GM18858 (cell line): ENCODE measurements around the gene FAM200C.
"Not testable (repeated sequence)": the region's sequence is repeated elsewhere in the genome, so short reads cannot be mapped to it uniquely, and the experiment has no call there.

ENCODE experiments used
- ATAC-seq: cut with Tn5 transposase; IDR thresholded peaks from one replicate; pipeline ENCODE4 v1.9.1; 2021; ENCODE audit not compliant: unreplicated experiment

Gene FAM200C

DNA sequence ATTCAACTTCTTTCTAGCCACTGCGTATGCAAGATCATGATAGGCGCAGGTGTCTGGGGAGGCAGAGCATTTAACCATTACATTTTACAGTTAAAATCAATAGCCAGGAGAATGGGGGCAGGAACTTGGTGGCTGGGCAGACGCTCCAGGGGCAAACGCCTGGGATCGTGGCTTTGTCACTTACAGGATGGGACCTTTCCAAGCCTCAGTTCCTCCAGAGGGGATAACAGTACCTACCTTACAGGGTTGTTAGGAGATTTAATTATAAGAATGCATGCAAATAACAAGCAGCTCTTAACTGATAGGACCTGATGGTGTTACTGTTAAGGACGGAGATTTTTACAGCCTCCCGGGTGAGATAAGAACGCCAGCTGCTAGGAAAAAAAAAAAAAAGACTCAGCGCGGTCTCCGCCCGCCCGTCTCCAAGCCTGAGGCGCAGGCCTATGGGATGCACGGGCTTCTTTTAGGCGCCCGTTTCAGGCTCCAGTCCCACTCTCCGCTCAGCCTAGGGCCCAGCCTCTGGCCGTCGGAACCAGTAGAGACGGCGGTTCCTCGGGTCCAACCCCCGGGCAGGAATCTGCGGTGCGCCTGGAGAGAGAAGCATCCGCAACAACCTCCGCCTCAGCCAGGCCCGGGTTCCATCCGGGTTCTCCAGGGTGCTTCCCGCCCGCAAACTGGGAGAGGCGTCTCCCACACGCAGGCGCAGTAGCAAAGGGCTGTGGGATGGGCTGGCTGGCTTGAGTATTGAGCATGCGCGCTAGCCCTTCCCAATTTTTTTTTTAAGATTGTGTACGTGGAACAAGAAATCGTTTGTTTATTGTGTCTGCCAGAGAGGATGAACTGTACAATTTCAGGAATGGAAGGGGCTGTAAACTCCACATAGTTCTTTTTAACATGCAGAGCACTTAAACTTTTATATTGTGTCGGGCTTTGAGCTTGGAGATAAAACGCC, at the start of gene FAM200C:
Gene FAM200C, minus strand, starts transcription at position 653 of the 952 bp plus-strand sequence. CDS start 4,564 bp downstream, outside the sequence.
- peak; percentile 78 for ATAC-seq

DNA sequence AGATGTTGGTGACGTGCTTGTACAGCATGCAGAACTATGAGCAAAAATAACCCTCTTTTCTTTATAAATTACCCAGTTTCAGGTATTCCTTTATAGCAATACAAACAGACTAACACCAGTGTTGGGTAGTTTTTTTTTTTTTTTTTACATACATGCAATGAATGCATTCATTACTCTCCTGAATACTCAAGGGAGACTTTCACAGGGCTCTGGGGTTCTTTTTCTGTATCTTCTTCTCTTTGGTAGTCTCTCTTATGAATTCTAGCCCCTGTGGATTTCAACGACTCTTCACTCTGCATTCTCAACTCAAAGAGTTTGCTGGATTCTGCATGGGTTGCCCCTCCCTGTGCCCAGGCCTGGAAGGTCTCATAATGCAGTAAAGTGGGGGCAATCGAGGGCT, 49.6 kb upstream of the FAM200C start:
- no peak for ATAC-seq

DNA sequence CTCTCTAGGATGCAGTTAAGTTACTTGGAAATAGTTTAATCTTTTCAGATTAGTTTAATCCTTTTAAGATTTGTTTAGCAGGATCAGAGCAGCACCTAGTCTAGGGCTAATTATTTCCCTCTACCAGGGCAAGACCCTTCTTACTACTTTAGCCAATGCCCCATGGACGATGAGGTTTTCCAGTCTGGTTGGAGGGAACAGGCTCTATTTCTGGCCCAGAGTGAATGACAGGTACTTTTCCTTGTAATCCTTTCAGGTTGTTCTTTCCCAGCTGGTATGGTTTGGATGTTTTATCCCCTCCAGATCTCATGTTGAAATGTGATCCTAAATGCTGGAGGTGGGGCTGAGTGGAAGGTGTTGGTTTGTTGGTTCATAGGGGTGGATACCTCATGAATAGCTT, 49.0 kb upstream of the FAM200C start:
- no peak for ATAC-seq

DNA sequence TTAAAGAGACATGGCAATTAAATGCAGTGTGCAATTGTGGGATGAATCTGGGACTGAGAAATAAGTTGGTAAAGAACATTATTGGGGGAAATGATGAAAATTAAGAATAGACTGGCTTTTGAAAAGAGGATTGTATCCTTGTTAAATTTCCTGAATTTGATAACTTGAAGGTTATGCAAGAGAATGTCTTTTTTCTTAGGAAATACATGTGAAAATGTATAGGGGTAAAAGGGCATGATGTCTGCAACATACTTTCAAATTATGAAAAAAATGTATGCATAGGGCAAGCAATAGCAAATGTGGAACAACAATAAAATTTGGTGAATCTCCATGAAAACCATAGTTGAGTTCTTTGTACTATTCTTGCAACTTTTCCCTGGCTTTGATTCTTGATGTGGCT, 45.9 kb upstream of the FAM200C start:
- ATAC-seq = no peak

DNA sequence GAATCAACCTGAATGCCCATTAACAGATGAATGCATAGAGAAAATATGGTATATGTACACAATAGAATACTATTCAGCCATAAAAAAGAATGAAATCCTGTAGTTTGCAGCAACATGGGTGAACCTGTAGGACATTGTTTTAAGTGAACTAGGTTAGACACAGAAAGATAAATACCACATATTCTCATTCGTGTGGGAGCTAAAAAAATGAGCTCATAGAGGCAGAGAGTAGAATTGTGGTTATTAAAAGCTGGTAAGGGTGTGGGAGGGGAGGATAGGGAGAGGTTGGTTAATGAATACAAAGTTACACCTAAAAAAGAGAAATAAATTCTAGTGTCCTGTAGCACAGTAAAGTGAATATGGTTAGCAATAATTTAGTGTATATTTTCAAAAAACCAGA, 45.3 kb upstream of the FAM200C start:
- ATAC-seq = peak; percentile 25

DNA sequence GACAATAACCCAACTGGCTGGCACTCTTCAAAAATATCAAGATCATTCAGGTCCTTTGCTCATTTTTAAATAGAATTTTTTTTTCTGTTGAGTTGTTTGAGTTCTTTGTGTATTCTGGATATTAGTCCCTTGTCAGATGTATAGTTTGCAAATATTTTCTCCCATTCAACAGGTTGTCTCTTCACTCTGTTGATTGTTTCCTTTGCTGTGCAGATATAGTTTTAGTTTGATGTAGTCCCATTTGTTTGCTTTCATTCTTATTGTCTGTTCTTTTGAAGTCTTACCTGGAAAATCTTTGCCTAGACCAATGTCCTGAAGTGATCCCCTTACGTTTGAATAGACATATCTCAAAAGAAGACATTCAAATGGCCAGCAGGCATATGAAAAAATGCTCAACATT, 44.6 kb upstream of the FAM200C start:
- no peak for ATAC-seq

DNA sequence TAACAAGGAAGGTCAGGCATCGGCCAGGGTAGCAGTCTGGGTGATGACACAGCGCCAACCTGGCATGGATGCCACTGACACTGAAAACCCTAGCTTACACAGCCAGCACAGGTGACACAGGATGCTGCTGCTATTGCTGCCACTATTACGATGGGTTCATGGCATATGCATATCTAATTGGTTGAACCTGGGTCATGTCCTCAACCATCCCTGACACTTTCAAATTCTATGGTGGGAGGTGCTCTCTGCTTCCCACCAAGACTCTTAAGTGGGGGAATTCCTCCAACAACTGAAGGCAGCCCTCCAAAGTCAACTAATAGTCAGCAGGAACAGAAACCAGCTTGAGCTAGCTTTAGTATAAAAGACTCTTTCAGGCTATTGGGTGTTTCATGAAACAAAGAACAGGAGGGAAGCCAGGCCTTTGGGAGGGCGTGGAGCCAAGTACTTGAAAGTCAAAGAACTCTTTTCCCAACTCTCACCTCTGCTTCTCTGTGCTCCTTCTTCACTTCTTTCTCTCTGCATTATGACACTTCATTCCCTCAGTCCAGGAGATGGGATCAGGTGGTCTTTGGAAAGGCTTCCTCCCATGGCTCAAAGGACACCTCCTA, 43.1 kb upstream of the FAM200C start:
- peak; percentile 24 for ATAC-seq

DNA sequence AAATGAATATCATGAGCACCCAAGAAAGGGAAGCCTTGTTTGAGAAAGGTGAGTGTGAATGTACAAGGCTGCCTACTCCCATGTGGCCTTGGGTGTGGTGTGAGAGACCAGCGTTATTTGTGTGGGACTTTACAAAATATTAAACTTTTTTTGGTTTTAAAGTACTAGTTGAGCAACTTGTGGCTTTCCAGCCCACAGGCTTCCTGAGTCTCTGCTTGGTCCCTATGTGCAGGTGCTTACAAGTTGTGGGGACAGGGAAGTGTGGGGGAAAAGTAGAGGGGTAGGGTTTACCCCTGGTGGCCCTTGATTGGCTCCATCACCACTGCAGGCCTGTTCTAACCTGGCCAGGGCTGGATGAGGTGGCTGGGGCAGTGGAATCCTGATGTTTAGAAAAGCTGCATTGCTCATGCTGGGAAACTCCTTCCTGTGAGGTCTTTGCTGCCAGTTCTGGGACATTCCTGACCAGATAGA, 41.5 kb upstream of the FAM200C start:
- ATAC-seq = no peak

DNA sequence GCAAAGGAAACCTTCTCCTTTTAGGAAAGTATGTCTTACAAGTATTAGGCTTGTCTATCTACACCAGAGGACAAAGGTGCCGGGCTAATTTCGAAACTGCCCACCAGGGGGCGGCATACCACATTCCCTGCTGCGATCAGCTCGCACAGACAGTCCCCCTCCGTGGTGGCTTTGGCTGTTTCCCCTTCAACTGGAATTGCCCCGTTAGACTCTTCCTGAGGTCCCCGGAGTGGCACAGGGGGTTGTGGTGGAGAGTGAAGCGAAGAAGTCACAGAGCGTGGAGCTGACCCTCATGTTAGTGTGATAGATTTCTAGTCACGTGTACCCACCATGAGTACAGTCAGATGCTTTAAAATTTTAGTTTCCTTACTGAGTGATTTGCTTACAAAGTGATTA, 39.3 kb upstream of the FAM200C start:
- ATAC-seq = peak; percentile 44

DNA sequence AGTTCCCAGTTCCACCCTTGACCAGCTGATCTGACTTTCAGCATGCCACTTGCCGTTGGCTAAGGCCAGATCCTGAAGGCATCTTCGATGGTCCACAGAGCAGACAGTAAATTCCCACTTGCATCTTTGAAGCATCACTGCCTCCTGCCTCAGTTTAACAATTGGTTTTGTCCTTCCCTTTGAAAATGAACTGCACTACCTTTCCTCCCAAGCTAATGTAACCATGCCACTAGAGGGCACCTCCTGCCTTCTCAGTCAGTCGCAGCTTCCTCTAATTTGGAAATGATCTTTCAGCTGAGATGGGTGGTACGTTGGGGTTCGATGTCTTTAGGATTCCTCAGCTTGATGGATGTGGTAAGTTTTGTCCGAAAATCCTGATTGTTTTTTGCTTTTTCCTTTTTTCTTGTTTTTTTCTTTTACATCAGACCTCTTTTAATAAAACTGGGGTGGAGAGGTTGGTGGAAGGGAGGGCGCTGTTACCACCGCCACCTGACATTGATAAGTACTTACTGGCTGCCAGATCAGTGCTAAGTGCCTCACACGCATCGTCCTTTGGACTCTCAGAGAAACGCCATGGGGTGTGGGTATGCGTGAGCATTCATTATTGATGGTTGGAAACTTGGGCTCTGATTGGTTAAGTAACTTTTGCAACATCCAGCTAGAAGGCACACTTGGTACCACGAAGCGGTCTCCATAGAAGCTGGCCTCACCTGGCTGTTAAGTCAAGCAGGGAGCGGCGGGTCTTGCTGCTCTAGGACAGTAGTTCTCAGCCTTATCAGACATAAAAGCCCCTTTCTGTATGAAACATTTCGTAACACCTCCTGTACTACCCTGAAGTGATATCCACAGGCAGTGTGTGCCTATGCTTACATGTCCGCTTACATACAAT, 38.7 kb upstream of the FAM200C start:
- peak; percentile 16 for ATAC-seq

DNA sequence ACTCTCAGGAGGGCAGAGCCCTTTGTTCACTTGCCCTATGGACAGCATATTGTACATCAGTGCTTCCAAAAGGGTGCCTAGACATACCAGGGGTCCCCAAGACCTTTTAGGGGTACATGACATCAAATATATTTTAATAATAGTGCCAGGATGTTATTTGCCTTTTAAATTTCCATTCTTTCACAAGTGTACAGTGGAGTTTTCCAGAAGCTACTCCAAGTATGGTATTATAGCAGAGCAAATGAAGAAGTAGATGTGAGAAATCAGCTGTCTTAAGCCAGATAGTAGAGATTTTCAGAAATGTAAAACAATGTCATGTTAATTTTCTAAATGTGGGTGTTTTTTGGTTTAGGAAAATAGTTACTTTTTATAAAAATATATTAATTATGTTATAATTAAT, 37.4 kb upstream of the FAM200C start:
- no peak for ATAC-seq

DNA sequence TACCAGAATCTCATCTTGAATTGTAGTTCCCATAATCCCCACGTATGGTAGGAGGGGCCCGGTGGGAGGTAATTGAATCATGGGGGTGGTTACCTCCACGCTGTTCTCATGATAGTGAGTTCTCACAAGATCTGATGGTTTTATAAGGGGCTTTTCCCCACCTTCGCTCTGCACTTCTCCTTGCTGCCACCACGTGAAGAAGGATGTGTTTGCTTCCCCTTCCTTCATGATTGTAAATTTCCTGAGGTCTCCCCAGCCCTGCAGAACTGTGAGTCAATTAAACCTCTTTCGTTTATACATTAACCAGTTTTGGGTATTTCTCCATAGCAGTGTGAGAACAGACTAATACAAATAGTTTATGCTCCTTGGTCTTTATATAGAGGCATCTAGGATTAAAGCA, 36.8 kb upstream of the FAM200C start:
- ATAC-seq = not testable (repeated sequence)

DNA sequence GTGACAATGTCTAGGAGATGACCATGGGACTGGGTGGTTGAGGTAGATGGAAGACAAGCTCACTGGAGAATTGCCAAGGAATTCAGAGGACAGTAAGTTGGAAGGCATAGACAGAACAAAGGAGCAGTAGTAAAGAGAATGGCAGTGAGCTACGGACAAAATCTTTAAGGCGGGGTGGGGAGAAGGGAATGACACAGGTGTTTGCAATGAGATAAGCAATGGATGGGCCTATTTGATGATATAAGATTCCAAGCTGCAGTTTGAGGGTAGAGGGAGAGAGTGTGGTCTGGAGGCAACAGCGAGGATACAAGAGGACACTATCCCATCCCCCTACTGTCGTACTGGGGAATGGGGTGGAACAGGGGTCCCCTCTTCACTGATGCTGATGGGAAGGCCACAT, 36.2 kb upstream of the FAM200C start:
- no peak for ATAC-seq

DNA sequence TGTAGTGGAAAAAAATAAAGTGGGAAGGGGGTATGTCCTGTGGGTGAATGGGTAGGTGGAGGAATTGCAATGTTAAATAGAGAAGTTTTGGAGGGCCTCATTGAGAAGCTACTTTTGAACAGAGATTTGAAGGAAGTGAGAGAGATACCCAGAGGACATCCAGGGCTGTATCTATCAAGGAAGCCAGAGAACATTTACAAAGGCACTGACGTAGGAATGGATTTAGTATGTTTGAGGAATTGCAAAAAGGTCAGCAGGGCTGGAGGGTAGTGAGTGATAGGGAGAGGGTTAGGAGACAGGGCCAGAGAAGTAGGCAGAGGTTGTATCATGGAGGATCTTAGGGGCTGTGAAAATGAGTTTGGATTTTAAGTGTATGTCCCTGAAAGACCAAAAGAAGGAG, 35.7 kb upstream of the FAM200C start:
- no peak for ATAC-seq

DNA sequence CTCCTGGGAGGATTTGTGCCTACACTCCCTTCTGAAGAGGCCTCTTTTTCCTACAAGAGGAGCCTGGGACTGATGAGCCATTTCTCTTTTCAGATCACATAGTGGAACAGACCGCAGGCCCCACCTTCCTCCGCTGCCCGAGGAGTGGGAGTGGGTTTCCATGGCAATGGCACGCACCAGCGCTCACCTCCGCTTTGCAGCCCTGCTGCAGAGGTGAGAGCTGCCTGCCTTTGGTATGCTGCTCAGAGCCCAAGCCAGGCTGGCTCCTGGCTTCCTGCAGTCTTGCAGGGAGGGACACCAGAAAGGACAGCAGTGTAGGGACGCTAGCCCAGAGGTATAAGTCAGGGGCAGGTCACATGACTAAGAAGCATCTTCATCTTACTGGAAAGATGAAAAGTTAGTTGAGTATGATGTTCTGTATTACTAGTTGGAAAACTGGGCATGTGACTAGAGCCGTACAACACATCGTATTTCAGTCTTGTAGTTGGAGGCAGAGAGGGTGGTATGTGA, 34.2 kb upstream of the FAM200C start:
- peak; percentile 82 for ATAC-seq

DNA sequence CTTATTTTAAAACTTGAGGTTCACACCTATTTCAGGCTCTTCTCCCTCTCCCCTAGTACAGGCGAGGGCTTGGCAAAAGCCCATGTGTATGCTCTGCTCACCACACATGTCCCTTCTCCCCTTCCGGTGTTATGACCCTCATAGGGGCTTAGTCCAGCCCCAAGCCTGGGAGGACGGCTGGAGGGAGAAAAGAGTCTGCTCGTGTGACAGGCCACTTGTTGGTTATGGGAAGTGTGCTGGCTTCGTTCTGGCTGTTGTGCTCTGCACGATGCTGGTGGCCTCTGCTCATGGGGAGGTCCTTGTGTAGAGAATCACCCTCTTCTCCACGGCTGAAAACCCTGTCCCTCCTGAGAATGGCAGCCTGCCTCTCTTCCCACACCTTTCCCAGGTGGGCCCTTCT, 32.9 kb upstream of the FAM200C start:
- no peak for ATAC-seq

DNA sequence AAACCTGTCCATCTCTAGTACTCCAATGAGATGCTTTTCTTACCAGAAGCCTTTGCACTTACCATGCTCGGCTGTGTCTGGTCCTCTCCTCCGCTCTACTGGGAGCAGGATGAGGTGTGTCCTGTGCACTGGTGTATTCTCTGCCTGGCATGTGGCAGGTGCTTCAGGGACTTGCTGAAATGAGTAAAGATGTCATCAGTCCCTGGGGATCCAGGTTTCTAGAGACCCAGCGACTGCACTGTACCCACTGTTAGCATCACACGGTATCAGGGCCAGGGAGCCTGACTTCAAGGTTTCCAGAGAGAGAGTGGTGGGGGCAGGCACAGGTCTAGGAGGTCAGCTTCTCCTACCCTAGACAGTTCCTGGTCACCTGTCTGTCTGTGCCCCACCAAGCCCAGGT, 32.3 kb upstream of the FAM200C start:
- no peak for ATAC-seq

DNA sequence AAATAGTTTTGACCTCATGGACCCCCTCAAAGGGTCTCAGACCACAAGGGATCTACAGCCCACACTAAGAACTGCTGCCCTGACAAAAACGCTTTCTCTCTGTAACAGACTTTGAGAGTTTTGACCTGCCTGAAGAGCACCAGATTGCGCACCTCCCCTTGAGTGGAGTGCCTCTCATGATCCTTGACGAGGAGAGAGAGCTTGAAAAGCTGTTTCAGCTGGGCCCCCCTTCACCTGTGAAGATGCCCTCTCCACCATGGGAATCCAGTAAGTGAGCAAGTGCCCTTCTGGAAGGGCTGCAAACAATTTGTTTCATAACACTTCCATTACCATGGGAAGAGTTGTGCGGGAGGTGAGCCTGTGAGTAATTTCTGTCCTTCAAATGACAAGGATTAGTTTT, 27.8 kb upstream of the FAM200C start:
- ATAC-seq = no peak

DNA sequence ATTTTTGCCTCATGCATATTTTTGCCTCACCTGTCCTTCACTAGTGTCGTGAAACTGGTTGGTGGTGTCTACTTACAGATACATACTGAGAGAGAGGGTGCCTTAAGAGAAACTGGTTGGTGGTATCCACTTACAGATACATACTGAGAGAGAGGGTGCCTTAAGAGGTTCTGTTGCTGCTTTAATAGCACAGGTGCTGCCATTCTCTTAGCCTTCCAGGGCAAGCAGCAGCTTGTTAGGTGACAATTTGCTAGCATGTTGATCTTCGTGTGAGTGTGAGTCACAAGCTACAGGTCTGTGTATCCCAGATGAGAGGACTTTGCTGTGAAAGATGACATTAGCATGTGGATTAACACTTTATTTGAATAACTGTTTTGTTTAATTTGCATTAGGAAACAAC, 23.2 kb upstream of the FAM200C start:
- no peak for ATAC-seq

DNA sequence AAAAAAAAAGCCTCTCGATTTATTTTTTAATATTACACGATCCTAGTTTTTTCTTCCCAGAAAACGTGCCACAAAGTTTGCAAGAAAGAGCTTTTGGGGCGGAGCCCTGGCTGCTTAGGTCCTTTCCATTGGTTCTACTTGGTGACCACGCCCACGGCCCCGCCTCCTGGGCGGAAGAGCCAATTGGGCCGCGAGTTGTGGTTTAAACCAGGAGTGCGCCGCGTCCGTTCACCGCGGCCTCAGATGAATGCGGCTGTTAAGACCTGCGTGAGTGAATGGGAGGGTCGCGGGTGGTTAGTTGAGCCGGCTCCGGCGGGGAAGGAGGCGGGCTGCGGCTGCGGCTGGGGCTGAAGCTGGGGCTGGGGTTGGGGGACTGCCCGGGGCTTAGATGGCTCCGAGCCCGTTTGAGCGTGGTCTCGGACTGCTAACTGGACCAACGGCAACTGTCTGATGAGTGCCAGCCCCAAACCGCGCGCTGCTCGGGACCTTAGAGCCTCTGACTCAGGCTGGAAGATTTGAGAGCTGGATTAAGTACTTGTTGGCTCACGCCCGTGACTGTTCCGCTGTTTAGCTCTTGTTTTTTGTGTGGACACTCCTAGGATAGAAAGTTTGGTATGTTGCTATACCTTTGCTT, 21.9 kb upstream of the FAM200C start, which contains the start of gene PTTG1:
Gene PTTG1, plus strand, starts transcription at position 231 of the 634 bp plus-strand sequence. CDS start 458 bp downstream, outside the sequence.
- peak; percentile 62 for ATAC-seq

DNA sequence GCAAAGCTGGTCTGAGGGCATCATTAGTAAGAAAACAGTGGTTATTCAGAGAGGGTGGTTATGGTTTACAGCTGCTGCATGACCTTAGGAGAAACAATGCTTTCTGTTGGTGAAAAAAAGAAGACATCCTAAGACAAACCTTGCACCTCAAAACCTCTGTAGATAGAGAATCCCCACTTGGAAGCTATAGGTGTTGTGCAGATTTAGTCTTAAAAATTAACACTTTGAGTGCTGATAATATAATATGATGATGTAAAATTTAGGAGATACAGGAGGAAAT, 20.4 kb upstream of the FAM200C start:
- no peak for ATAC-seq
